HG02870 (cell line): ENCODE data around the gene ABCC9.

Experiments
- ATAC-seq: cut with Tn5 transposase; IDR thresholded peaks from one replicate; pipeline ENCODE4 v1.9.1; 2021; ENCODE audit warnings: mild to moderate bottlenecking, moderate library complexity; ENCODE audit not compliant: unreplicated experiment

Gene ABCC9

DNA sequence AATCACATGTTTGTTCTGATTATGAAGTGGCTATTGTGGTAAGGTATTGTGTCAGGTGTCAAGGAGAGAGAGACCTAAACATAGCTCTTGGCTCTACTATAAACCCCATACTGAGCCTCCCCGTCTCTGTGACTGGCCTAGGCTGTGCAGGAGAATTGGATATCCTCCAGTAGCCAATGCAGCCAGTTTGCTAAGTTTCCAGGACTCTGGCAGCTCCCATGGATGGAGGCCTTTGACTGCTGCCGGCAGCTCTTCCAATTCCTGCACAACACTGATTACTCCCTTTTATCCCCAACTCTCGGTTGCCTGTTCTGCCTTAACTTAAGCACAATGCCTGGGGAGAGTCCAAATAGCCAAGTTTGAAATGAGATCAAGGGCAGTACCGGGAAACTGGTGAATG, 59.3 kb downstream of the ABCC9 start:
- ATAC-seq = no peak

DNA sequence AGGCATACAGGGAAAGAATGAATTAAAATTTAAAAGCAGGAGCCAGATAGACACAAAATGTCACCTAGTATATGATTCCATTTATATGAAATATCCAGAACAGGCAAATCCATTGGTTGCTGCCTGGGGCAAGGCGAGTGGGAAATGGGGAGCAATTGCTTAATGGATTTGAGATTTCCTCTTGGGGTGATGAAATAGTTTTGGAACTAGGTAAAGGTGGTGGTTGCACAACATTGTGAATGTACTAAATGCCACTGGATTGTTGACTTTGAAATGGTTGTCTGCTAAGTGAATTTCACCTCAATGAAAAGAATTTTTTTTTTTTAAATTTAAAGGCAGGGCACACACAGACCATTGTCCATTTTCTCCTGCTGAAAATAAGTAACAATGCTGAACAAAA, 61.9 kb downstream of the ABCC9 start:
- no peak for ATAC-seq

DNA sequence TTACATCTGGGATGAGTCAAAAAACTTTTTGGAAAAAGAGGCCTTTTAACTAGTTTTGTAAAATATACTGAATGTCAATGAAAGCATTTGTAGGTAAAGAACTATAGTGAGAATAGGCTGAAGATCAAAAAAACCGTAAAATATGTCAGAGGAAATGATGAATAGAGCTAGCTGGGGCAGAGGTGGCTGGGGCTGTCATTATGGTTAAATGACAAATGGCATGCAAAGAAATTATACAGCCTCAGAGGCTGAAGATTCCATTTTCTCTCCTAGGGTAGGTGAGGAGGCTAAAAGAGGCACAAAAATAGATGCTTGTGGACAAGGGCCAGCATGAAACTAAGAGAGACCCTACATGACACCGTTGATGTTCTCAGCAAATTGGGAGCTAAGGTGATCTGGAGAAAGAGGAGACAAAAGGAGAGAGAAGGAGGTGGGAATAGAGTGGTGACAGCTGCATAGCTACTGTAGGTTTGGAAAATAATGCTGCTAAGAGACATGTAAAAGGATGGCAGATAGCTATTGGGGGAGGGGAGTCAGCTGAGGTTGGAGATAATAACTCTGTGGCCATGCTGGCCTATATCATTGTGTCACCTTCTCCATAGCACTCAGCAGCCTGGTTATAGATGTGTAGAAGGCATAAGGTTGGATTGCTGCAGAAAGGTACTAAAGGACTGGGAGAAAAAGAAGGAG, 63.8 kb downstream of the ABCC9 start:
- no peak for ATAC-seq

DNA sequence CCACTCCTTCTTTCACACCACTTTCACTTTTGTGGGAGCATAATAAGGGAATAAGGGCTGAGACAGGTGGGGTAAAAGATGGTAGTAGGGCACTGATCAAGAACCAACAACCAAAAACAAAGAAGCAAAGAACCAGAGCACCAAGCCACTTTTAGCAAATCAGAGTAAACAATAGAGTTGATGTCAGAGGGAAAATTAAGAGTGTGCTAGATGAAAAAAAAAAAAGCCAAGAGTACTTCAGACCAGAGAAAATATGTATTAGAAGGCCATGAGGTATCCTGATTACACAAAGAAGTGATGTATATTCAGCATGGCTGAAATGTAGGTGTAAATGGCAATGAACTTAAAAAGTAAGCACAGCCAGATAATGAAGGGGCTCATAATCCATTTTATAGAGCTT, 75.4 kb downstream of the ABCC9 start:
- ATAC-seq = no peak

DNA sequence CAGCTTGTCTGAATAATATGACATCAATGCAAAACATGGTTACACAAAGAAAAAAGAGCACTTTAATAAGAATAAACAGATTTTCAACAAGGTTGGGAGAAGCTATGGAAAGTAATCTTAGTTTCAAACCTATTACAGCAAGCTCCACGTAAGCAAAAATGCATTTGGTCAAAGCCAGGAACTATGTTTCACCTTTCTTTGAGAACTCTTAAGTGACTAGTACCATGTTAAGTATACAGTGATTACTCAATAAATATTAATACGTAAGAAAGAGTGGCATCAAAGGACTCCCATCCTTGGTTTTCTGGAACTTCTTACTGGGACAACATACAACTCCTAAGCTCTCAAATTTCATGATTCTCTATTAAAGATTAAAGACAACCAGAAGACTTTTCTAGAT, 80.7 kb downstream of the ABCC9 start:
- ATAC-seq = no peak

DNA sequence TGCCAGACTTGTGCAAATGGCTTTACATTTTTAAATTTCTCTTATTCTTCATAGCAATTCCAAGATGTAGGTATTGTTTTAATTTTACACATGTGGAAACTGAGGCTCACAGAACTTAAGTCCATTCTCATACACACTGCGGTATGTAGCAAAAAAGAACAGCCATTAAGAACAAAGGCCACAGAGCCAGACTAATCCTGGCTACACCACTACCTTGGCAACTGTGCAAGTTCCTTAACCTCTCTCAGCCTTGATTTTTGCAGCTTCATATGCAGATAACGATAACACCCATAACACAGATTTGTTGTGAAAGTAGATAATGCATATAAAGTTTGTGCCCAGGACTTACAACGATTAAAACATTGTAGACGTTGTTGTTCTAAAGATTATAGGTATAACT, 81.1 kb downstream of the ABCC9 start:
- ATAC-seq = no peak

DNA sequence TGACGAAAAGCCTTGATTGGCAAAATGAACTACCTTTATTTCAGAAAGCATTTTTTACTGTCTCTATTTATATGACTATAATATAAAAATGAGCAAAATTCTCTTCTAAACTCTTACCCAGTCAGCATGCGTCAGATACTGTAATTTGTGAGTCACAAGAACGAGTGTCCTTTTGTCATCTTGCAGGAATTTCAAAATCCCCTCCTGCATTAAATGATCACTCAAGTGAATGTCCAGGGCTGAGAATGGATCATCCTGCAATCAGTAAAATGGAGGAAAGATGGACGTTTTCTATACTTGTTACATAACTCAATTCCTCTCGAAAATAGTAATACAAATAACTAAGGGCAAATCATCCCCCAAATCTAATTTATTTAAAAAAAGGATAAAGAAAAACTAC, 89.0 kb downstream of the ABCC9 start:
- no peak for ATAC-seq

DNA sequence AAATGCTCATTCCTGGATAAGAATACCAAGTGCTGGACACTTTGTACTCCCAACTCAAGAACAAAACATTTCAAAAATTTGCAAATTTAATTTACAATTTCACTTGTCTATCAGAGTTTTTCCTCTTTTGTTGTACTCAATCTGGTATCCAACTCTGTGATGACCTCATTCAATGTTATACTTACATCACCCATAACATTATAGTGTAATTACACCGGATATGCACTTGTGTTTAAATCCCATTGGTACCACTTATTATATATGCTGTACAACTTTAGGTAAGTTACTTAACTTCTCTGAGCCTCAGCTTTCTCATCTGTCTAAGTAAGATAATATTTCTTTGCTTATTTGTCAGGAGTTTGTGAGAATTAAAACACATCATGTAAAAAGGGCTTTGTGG, 90.1 kb downstream of the ABCC9 start:
- ATAC-seq = no peak

DNA sequence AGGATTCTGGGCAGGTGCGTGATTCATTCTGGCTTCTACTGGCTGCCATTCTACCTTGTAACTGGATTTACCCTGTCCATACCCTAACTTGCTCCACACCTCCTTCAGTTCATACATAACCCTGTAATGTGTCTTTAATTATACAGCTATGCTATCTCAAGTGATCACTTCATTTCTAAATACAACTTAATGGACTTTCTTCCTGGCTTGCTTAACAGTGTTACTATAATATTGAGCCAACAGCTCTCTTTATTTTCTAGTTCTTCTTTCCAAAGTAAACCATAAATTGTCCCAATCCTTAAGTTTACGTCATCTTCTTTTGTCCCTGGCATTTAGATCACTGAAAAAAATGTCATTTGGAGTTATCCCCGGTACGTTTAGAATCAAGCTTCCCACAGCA, 90.8 kb downstream of the ABCC9 start:
- no peak for ATAC-seq

DNA sequence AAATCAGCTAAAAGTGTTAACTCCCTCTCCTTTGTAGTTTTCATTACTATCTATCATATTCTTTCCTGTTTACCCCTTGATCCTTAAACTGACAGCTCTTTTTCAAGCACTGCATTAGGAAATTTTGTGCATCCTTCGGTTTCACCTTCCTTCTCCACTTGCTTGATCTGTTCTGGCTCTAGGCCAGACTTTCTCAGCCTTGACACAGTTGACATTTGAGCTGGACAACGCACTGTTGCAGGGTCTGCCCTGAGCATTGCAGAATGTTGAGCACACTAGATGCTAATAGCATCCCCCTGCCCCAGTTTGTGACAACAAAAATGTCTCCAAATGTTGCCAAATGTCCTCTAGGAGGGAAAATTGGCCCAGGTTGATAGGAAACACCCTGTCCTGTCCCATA, 91.3 kb downstream of the ABCC9 start:
- ATAC-seq = no peak

DNA sequence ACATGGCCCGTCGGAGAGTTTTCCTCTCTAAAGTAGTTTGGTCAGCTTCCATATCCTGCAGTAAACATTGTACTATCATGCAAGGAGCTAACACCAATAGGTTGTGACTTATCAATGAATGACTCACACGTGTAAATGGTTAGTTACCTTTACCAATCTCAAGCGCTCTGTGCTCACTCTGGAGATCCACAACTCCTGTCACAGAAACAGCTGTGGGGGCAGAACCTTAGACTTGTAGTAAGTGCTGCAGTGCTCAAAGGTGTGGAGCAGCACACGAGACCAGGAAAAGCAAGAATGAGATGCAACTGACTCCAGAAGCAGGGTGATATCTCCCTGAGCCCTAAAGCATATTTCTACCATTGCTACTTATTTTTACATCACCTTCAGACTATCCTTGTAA, 93.0 kb downstream of the ABCC9 start:
- no peak for ATAC-seq

DNA sequence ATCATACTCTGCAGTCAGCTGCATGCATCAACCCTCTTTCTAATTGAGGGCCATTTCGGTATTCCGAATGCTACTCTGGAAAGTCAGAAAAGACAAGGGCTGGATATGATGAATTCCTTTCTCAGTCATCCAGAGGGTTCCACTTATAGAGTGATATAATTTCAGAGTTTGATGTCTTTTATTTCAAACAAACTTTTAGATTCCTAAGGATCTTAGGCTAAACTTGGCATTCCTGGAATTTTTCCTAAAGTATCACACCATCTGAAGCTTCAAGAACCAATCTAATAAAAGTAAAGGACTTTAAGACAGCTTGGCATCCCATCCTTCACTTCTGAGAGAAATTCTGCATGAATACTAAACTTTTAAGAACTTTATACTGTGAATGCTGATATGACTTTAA, 97.4 kb downstream of the ABCC9 start:
- no peak for ATAC-seq

DNA sequence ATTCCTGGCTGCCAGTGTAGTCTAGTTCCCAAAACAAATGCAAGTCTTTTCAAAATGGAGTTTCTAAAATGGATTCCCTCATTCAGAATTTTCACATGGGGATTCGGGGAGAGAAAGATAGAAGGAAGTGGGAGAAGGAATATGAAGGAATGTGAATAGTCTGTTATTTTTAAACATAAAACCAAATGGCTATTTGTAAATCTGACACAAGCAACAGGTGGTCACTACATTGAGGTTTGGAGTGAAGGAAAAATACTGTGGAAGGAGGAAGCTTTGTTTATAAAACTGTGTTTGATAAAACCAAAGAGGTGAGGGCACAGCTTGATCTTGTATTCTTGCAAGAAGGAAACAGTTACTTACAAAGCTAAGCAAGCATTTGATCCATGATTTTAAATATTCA, 101.5 kb downstream of the ABCC9 start:
- no peak for ATAC-seq

DNA sequence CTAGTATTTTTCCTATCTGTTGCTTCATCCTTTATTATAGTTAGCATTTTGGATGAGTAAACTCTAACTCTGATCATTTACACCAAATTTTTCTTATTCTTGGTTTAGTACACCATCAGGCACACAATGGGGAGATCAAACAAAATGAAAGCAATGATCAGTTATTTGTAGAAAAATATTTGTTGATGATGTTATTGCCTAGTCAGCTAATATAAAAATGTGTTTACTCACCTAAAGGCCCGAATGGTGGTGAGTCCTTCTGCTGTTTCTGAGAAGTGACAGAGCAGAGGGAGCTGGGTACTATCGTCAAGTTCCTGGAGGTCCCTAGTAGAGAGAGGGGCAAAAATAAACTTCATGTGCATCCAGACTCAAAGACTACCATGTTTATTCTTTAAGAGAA, 103.4 kb downstream of the ABCC9 start:
- no peak for ATAC-seq

DNA sequence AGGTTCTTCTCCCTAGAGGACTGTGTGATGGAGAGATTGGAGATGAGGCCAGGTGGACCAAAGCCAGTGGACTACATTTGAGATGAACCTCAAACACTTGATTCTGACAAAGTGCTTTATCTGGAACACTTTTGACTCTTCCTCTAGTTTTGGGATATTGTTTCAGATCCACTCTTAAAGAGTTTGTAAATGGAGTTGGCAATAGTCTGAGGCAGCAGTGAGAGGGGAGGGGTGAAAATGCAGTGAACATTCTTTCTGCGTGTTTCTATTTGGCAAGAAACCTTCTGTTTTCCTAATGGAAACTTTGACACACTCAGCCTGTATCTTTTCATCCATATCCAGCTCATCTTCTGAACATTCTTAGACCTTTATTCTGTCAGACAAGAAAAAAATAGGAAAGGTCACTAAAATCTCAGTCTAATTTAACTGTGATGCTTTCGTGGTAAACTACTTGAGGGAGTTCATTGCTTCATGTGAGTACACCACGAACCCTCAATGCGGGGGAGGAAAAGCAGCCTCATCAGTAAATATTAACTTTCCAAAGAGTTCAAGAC, 109.4 kb downstream of the ABCC9 start:
- ATAC-seq = no peak

DNA sequence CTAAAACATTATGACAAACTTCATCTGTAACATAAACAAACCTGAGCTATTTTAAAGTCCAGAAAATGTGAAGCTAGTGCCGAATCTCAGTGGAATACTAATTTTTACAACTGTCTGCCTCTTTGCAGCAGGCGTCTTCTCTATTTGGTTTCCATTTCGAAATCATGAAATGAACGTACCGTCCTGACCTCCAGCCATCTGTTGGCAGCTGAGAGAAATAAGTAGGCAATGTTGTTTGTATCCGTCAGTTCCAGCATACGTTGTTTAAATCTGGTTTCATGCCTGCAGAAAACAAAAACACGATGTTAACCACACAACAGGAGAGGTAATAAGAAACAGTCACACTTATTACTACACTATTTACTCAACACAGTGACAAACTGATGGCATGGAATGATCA, 112.4 kb downstream of the ABCC9 start:
- ATAC-seq = no peak

DNA sequence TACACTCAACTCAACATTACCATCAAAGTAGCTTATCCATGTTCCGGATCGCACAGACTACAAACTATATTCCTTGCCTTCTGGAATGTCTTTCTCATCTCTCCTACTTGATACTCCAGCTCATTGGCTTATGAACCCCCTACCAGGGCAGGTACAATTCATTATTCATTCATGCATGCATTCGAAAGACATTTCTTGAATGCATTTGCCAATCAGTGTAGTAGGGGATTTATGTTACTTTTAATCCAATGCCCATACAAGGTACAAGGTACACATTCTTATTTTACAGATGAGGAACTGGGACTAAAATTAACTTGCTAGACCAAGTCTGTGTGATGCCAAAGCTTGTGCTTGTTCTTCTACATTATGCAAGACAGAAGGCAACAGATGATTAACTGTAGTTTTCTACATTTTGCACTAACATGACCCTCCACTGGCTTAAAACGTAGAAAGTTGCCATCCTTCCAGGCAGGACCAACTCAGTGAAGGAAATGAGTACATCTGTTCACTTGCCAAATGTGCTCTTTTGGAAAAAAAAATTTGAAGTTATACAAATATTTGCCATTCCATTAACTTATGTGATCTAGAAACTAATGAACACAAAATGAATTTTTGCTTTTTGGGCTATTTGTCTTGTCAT, 113.0 kb downstream of the ABCC9 start:
- ATAC-seq = no peak

DNA sequence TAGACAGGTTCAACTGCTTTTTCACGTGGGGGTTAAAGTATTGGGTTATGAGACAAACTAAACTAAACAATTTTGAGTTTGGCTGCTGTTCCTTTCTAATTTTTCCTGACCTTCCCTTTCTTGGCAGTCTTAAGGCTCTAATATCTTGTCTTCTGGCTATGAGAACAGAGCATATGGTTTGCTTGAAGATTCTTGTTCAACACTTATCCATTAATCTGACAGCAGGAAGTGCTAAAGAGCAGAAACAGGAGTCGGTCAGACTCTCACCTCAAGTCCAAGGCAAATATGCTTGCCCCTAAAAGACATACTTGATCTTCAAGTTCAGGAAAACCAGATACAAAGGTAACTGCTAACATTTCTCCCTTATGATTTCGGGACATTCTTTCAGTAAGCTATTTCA, 114.1 kb downstream of the ABCC9 start:
- no peak for ATAC-seq

DNA sequence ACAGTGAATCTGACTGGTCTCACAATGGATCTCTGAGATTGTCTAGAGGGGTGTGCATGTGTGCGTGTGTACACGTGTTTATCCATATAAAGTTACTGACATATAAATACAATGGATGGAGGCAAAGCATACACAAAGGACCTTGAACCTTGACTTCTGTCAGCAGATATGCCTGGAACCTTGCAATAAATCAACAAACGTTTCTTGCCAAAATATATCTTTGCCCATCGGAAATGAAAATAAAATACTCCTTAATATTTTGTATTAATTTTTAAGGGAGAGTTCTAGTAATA, 114.7 kb downstream of the ABCC9 start:
- ATAC-seq = no peak

DNA sequence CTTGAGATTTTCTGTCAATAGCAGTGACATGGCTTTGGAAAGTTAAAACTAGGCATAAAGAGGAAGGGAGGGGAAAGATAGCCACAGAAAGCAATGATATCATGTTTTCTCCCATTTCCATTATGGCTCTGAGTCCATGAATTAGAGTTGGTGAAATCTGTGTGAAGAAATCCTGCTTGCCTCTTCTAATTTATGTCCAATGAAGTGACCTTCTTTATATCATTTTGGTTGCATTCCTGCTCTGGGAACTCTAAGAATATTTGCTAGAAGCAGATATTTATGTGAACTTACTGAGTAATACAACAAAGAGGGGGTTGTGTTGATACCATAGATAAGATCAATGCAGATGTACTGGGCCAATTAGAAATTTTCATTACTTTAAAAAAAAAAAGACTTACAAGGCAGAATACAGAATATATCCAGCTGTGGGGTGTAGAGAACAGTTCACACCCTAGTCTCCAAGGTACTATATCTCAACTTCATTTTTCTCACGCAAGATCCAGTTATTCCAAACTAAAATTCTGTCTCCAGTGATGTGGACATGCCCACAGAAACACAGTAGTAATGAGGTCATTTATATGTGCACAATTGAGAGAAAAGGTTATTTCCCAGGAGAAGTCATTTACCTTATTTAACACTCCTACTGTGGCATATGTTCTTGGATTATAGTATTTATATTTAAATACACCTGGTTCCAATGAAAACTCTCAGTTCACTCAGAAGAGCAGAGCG, 115.2 kb downstream of the ABCC9 start:
- no peak for ATAC-seq

DNA sequence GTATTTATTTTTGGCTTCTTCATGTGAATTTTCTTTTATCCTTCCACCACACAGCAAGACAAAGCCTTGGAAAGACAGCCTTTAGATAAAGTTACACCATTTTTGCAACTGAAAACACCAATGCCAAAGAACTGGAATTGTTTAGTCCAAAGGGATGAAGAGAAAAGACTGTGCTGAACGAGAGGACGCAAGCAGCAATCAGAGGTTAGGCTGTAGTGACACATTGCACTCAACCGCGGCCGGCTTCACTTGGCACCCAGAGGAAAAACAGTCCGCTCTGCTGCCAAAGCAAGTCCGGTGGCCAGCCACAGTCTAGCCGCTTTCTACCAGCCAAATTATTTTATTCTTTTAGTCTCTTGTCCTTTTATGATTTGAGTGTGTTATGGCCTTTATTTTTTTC, 117.6 kb downstream of the ABCC9 start:
- ATAC-seq = no peak

DNA sequence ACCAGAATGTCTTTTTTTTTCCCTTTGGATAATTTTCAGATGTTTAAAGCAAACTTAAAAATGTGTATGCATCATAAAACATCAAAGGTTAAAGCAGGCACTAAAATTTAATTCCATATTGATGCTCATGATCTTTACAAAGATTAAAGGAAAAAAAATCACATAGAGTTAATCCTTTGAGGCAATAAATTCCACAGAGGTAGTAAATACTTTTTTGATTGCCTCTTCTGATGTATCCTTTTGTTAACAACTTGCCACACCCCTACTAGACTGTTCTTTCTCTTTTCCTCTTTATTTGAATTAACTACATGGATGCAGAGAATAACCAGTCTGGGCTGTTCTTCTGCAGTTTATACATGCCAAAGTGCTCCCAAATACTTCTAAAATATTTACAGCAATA, 121.5 kb downstream of the ABCC9 start:
- no peak for ATAC-seq
